Heart right ventricle (tissue), 16 donors: ENCODE results near the gene RPAP2. TPM values are rescaled to one million over a fixed set of nuclear protein-coding genes. Genes with fewer than 3 reads are reported as not detected.

Experiments used
- ATAC-seq, 8 donors: fragments of 200-7000 bp; cut with Tn5 transposase; one replicate each; pipeline ENCODE4 v1.9.1; 2020; ENCODE audit warnings: mild to moderate bottlenecking in 8 of 8, moderate library complexity in 8 of 8, moderate number of reproducible peaks in 1 of 8
- DNase-seq, 2 donors: peaks; one replicate each; pipeline ENCODE4 v3.0.0-alpha.2; 2020
- H3K27ac ChIP-seq, 10 donors: fragments of 200-600 bp; sonication (generic) in 2 of 10; one replicate each; pipeline versions ENCODE4 v1.5.0 to v1.8.0; 2020 to 2022; ENCODE audit warnings: mild to moderate bottlenecking in 3 of 10
- H3K27me3 ChIP-seq, 7 donors: fragments of 200-600 bp; one replicate each; pipeline ENCODE4 v1.8.0; 2021 to 2022; ENCODE audit warnings: mild to moderate bottlenecking in 2 of 7
- H3K36me3 ChIP-seq, 9 donors: fragments of 200-600 bp; sonication (generic) in 1 of 9; one replicate each; pipeline versions ENCODE4 v1.5.0 to v1.8.0; 2020 to 2022; ENCODE audit warnings: mild to moderate bottlenecking in 2 of 9
- H3K4me1 ChIP-seq, 9 donors: fragments of 200-600 bp; sonication (generic) in 1 of 9; one replicate each; pipeline versions ENCODE4 v1.5.0 to v1.8.0; 2020 to 2022; ENCODE audit warnings: mild to moderate bottlenecking in 4 of 9
- H3K4me3 ChIP-seq, 10 donors: fragments of 200-600 bp; sonication (generic) in 2 of 10; one replicate each; pipeline versions ENCODE4 v1.5.0 to v1.8.0; 2020 to 2022; ENCODE audit warnings: mild to moderate bottlenecking in 7 of 10, moderate library complexity in 2 of 10
- H3K9me3 ChIP-seq, 11 donors: fragments of 200-600 bp in 10 of 11; sonication (generic) in 2 of 11; one replicate each; pipeline versions ENCODE4 v1.5.0 to v1.8.0; 2013 to 2022; ENCODE audit warnings: mild to moderate bottlenecking in 2 of 11, control low read depth in 1 of 11, moderate library complexity in 1 of 11
- CTCF ChIP-seq, 9 donors: fragments of 200-600 bp; sonication (generic) in 2 of 9; IDR thresholded peaks; one replicate each; pipeline versions ENCODE4 v1.5.0 to v1.8.0; 2021 to 2022; ENCODE audit warnings: antibody characterized with exemption in 9 of 9, mild to moderate bottlenecking in 5 of 9, moderate library complexity in 1 of 9
- WGBS, 2 donors: extraction: QIAGEN DNeasy Blood & Tissue Kit; methylation state at CpG; one replicate each; pipeline ENCODE4 v1.1.7; 2013; ENCODE audit warnings: inconsistent platforms in 1 of 2; 5-methylcytosine and 5-hydroxymethylcytosine counted together
- intact Hi-C, 10 donors: fragments of 100-400 bp; cut with DNase I; formaldehyde crosslinking; loops; one replicate each; pipeline versions ENCODE4 v1.11.1 to v1.14.2; 2022
- polyA plus RNA-seq, 2 donors: library from polyadenylated mRNA; stranded (reverse); fragments of 200-250 nt; gene quantifications; one replicate each; pipeline ENCODE4 v1.2.3, GENCODE V29; 2013
- total RNA-seq, 10 donors: library from RNA; stranded (reverse); fragmentation: NEBNext Ultra II Directional in 3 of 10; extraction: Animal tissue kit (Norgen Biotek cat#: 25700) in 3 of 10; gene quantifications; one replicate each; pipeline versions ENCODE4 v1.2.1 to v1.2.4, GENCODE V29; 2021 to 2023
- donor health status: Arrhythmogenic right ventricular cardiomyopathy.
- donor health status: ischemic (EF 13 %, LVEDD 7.1; RV severe dilation, severe dysfunction).
- donor health status: healthy with polysubstance abuse.
- donor health status: DM: no; HTN: yes; CAD: no.
- donor health status: DM: no; HTN: no; CAD: no.
- donor health status: ischemic (EF 25% LVEDD 6.9; RV normal size, moderate dysfunction).
- donor health status: ischemic (EF 25% LVEDD 5.7; RV mildly dilated, moderate dysfunction).
- donor health status: healthy.
- donor health status: DM: yes; HTN: yes; CAD: no.
- donor health status: Ischemic cardiomyopathy.
- donor health status: ischemic (EF 35%, LVEDD 5.7; RV mildly dilated, moderate dysfunction).
- donor health status: nonischemic (EF 11% LVEDD 7.7; RV severe dilation, severe dysfunction).
- donor health status: DM: yes; HTN: yes; CAD: no.
- donor health status: PGD.
- donor health status: ischemic (EF 29% LVEDD 5.4; RV normal size, mild dysfunction).
- donor health status: nonischemic (EF 23%, LVEDD 6.1; RV moderate dilation, normal function).

The RPAP2 gene
- total and polyA plus RNA-seq, 12 donors, result 7.0 to 27.5 (median 23.8) TPM

- Histone ChIP-seq H3K9me3 (peaks cover 0 to 36% (median 16%) of the 10 kb centered on the region in 11 donors), H3K36me3 (peaks cover 0 to 93% (median 32%) of the 10 kb centered on the region in 9 donors), H3K27me3 (no peaks in the 10 kb centered on the region), H3K4me1 (no peaks in the 10 kb centered on the region), H3K27ac (no peak overlapping the region), H3K4me3 (no peak overlapping the region)
- TF ChIP-seq CTCF (IDR thresholded peaks at IDR 0.05), result no peak
- ATAC-seq (no peak), DNase-seq (no peak)
- intact Hi-C loops, result no loop called here
These were observed 25.9 kb downstream of the RPAP2 start for GRCh38 chr1:92324784-92325183.

- intact Hi-C loops, result no loop called here
- peaks cover 0 to 36% (median 16%) of the 10 kb centered on the region in 11 donors for H3K9me3 ChIP-seq
- no peak for TF ChIP-seq CTCF (IDR thresholded peaks at IDR 0.05)
- no peak overlapping the region for H3K4me3 ChIP-seq
- ATAC-seq, result no peak
- no peaks in the 10 kb centered on the region for H3K4me1 ChIP-seq
- WGBS, 2 donors, result 65 to 76% methylated on average over 1 of the region's 1 CpG
- peaks cover 0 to 76% (median 22%) of the 10 kb centered on the region in 9 donors for H3K36me3 ChIP-seq
- H3K27me3 ChIP-seq, result no peaks in the 10 kb centered on the region
- no peak overlapping the region for H3K27ac ChIP-seq
- no peak for DNase-seq
These were observed 27.8 kb downstream of the RPAP2 start for GRCh38 chr1:92326681-92327080.

- H3K4me3 ChIP-seq, result no peak overlapping the region
- TF ChIP-seq CTCF (IDR thresholded peaks at IDR 0.05), result no peak
- DNase-seq, result no peak
- intact Hi-C loops, result no loop called here
- H3K36me3 ChIP-seq, result peaks cover 0 to 67% (median 22%) of the 10 kb centered on the region in 9 donors
- ATAC-seq, result no peak
- WGBS, 2 donors, result 93 to 94% methylated on average over 4 of the region's 4 CpGs
- no peaks in the 10 kb centered on the region for H3K27me3 ChIP-seq
- H3K9me3 ChIP-seq, result peaks cover 0 to 36% (median 16%) of the 10 kb centered on the region in 11 donors
- H3K27ac ChIP-seq, result no peak overlapping the region
- no peaks in the 10 kb centered on the region for H3K4me1 ChIP-seq
These were observed 28.9 kb downstream of the RPAP2 start for GRCh38 chr1:92327794-92328193.

- intact Hi-C loops, result no loop called here
- ATAC-seq, result no peak
- H3K36me3 ChIP-seq, result peaks cover 0 to 68% (median 16%) of the 10 kb centered on the region in 9 donors
These were observed 30.7 kb downstream of the RPAP2 start for GRCh38 chr1:92329347-92330129.

More at GRCh38 chr1:92329347-92330129, 30.7 kb downstream of the RPAP2 start:
- no peak for DNase-seq
- Histone ChIP-seq H3K4me3 (no peak overlapping the region), H3K27me3 (no peaks in the 10 kb centered on the region), H3K4me1 (no peaks in the 10 kb centered on the region), H3K9me3 (peaks cover 0 to 36% (median 16%) of the 10 kb centered on the region in 11 donors), H3K27ac (no peak overlapping the region)
- WGBS, 2 donors, result 97% methylated on average over 6 of the region's 6 CpGs
- no peak for TF ChIP-seq CTCF (IDR thresholded peaks at IDR 0.05)
